ENCODE data around the gene SPACDR. TPM values are rescaled to one million over a fixed set of nuclear protein-coding genes. Genes with fewer than 3 reads are reported as not detected.

SPACDR gene
- polyA plus RNA-seq, 3 donors: 0.58 to 1.4 (median 0.82) TPM

DNA sequence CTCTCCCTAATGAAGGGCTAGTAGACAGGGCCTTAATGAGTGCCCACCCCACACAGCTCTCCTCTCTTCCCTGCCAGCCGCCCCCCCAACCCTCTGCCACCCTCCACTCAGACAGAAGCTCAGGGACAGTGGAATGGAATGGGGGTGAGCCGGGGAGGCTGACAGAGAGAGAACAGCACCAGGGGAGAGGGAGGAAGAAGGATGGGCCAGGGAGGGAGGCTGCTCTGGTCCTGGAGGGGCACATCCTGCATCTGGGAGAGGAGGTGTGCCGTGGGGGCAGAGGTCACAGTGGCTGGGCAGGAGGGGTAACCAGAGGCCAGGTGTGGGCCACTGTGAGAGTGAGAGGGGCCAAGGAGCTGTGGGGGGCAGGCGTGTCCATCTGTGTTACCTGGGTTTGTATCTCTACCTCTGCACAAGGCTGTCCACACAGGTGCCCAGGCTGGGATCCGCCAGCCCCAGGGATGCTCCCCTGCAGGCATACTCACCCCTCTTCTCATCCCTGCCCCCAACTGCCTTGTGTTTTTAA is 22.1 kb upstream of the SPACDR start:
- no peak for DNase-seq (ENCODE audit: low read depth in 3 of 3, low spot score in 2 of 3)

DNA sequence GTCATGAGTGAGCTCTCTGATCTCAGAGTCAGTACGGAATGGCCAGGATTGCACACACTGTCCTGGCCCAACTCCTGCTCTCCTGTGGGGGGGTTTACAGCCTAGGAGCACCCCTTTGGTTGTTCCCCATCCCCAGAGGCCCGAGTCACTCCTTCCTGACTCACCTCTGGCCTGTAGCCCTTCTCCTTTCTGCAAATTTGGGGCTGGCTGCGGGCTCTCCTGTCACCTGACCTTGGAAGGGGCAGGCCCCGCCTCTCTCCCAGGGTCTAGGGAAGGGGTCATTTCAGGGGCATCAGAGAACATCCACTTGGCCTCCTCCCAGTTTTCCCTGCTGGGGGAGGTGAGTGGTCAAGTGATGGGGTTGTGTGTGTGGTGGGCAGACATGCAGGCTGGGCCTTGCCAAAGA is 21.4 kb upstream of the SPACDR start:
- no peak for DNase-seq (ENCODE audit: low read depth in 3 of 3, low spot score in 2 of 3)

DNA sequence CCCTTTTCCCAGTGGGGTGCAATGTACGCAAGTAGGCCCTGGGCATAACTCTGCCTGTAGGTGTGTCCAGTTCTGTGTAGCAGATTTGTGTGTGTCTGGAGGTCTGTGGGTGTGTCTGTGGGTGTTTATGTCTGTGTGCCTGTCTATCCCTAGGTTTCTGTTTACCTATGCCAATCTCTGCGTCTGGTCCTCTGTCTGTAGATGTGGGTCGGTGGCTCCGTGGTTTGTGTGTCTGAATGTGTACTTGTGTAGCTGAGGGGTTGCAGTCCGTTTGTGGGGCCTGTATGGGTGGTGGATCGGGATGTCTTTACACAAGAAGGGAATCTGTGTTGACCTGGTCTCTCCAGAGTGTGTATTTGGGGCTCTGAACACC is 20.6 kb upstream of the SPACDR start:
- no peak for DNase-seq (ENCODE audit: low read depth in 3 of 3, low spot score in 2 of 3)

DNA sequence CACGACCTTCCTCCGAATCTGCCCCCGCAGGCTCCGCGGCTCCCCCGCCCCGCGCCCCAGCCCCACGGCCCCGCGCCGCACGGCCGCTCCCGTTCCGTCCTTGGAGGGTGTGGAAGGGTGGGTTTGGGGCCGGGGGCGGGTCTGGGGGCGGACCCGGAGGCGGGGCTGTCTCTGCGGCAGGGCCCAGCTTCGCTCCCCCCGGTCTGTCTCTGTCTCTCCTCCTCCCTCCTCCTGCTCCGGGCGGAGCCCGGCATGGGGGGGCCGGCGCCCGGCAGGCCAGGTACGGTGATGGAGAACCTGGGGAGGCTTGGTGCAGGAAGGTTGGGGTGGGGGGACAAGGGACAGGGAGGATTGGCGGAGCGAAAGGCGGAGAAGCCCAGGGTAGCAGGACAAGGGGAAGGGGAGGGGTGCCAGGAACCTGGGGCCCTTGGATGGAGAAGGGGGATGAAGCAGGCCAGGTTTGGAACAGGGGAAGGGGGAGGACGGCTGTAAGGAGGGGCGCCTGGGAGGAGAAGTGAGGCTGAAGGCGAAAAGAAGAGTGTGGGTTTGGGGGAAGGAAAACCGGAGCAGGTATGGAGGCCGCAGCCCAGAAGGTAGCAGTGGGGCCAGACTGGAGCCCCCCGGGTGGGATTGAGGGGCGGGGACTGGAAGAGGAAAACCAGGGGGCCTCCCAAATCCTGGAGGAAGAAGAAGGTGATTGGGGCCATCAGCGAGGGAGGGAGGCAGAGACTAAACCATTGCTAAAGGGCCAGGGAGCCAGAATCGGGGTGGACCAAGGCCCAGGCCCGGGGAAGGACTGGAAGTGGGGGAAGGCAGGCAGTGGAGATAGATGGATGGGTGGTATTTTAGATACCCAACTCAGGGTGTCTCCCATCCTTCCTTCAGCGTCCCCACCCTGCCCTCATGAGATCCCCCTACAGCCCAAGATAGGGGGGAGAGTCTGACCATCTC is 19.9 kb upstream of the SPACDR start, which contains the start of gene NYAP1:
Gene NYAP1, plus strand, starts transcription at position 206 of the 951 bp plus-strand sequence. CDS start 1,385 bp downstream, outside the sequence.
- DNase-seq (ENCODE audit: low read depth in 3 of 3, low spot score in 2 of 3): no peak

DNA sequence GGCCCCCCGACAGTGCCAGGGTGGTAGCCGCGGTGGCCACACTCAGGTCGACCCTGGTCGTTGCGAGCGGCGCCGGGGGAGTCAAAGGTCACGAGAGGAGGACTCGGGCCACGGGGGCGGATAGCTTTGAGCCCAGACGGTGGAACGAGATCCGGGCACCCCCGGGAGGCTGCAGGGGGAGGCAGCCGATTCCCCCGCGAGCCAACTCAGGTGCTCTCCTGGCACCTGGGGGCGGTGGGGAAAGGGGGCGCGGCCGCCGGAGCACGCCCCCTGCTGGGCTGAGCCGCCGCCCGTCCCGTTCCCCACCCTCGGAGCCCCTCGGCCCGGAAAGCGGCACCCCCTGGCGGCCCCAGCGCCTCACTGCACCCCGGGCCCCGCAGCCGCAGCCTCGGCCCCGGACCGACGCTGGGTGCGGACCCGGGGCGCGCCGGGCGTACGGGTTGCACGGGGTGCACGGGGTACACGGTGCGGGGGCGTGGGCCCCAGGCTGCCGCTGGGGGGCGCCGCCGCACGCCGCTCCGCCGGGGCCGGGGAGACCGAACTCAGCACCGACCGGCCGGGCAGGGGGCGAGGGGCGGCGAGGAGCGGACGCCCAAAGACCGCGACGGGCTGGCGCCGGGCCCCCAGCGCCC is 19.1 kb upstream of the SPACDR start:
- DNase-seq (ENCODE audit: low read depth in 3 of 3, low spot score in 2 of 3): no peak

DNA sequence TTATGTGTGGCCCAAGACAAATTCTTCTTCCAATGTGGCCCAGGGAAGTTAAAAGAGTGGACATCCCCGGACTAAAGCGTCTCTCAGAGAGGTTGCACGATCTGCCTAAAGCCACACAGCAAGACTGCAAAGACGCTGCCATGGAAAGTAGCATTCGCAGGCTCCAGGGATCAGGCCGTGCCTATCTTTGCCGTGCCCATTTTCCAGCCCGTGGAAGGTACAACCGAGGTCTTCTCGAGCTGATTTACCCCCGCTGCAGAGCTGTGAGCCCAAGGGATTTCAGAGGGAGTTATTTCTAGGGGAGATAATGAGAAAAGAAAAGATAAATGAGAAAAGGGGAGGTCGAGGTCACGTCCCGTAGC is 18.6 kb upstream of the SPACDR start:
- no peak for DNase-seq (ENCODE audit: low read depth in 3 of 3, low spot score in 2 of 3)

DNA sequence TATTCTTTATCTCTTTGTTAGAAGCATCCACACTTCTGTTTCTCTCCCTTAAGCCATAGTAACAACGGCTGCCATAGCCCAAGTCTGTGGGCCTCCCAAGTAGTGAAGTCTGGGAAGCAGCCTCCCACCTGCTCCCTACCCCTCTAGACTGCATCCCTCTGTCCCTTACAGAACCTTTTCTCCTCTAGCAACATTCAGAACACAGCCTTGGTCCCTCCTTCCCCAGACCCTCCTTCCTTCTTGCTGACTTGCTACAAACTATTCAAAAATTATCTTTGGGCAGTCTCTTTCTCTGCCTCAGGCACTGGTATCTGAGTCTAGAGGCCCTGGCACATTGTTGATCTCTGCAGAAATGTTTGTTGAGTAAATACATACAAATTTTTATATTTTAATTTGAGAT is 17.4 kb upstream of the SPACDR start:
- DNase-seq (ENCODE audit: low read depth in 3 of 3, low spot score in 2 of 3): no peak

DNA sequence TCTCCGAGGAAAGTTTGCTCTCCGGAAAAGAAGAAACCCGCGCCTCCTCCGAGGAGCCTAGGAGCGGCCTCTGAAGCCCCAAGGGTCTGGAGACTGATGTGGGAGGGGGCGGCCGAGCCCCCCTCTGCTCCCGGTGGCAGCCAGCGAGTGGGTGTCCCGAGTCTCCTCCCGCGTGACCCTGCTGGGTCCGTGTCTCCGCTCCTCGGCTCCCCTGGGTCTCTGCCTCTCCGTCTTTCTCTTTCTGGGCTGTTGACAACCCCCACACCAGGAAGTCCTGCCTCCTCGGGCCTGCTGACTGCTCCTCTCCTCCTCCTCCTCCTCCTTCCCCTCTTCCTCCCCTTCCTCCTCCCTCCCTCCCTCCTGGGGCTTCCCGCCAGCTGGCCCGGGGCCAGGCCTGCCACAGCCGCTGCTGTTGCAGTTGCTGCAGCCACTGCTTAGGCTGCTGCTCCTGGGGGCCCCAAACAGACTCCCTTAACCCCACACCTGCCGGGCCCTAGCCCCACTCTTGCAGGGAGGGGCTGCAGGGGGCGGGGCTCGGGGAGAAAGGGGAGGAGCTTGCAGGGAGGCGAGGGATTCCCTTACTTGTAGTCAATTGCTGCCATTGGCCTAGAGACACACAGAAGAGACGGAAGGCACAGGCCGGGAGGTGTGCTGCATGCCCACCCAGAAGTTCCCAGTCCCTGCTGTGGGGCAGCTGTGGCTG is 15.0 kb upstream of the SPACDR start, which contains the start of gene TSC22D4:
Gene TSC22D4, minus strand, starts transcription at position 257 of the 703 bp plus-strand sequence. CDS start 1,176 bp downstream, outside the sequence.
- DNase-seq (ENCODE audit: low read depth in 3 of 3, low spot score in 2 of 3): peak; percentile 80 to 86 (median 84)

DNA sequence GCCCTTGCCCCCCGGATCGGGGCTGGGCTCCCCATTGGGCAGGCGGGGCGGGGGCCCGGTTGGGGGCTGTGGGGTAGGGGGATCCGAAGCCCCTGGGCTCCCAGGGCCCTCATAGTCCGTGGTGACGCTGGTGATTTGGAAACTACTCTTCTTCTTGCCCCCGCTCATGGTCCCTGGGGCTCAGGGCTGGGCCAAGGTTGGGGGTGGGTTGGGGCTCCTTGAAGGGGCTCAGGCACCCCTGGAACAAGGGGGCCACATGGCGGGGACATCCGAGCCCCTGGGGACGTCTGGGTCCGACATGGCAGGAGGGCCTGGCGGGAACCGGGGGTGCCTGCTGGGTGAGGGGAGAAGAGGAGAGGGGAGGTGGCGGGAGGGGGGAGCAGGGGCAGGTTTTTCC is 13.8 kb upstream of the SPACDR start:
- no peak for DNase-seq (ENCODE audit: low read depth in 3 of 3, low spot score in 2 of 3)

DNA sequence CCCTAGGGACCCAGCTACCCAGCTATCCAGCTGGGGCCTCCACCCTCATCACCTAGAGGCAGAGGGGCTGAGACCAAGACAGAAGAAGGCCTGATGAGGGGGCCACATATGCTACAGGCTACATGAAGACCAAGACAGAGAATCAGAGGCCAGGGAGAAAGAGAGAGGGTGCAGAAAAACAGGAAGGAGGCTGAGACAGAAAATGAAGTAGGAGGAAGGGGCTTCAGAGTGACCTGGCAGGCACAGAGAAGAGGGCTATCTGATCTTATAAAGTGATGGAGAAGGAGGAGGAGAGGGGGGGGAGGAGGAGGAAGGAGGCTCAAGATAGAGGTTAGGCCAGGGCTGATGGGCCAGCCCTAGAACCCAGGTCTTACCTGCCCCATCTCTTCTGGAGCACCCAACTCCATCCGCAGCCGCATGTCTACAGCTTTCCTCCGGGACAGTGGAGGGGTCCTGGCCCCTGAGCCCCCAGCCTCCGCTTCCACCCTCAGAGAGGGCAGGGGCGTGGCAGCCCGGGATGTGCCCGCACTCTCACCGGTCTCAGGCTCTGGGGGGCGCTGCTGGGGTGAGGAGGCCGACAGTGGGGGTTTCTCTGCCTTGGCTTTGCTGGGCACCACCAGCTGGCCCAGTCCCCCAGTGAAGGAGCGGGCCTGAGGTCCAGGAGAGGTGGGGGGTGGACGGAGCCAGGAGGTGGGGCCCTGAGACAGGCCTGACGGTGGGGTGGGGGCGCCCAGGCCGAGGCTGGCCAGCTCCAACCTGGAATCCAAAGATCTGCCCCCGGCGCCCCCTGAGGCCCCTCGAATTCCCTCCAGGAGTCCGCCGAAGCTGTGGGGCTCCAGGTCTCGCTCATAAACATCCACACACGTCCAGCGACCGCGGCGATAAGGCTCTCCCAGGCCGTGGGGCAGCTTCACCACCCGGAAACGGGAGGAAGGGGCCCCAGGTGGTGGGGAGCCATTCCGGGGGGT is 13.1 kb upstream of the SPACDR start:
- DNase-seq (ENCODE audit: low read depth in 3 of 3, low spot score in 2 of 3): no peak

DNA sequence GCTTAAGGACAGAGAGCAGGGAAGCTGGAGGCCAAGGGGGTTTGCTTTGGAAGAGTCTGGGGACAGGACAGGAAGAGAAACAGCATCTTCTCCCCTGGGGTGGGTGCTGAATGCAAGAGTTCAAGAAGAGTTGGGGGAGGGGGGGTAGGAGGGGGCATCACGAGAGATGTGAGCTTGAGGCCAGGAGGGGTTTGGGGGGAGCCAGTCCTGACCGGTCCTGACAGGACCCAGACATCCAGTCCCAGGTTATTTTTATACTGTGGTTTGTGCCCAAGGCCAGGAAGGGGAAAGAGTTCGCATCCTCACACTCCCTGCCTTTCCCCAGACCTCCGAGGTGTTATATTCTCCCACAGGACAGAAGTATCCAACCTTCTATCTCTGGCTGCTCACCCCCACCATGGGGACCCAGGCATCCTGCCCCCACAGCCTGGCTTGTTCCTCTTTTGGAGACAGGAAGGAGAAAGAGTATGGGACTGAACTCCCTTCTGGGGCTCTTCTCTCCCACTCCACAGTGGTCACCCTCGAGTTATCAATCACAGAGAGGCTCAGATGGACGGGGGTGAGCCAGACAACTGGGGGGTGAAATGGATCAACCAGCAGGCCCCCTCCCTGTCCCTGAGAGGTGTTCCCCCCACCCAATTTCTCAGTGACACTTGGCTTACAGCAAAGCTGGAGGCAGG is 12.2 kb upstream of the SPACDR start:
- no peak for DNase-seq (ENCODE audit: low read depth in 3 of 3, low spot score in 2 of 3)

DNA sequence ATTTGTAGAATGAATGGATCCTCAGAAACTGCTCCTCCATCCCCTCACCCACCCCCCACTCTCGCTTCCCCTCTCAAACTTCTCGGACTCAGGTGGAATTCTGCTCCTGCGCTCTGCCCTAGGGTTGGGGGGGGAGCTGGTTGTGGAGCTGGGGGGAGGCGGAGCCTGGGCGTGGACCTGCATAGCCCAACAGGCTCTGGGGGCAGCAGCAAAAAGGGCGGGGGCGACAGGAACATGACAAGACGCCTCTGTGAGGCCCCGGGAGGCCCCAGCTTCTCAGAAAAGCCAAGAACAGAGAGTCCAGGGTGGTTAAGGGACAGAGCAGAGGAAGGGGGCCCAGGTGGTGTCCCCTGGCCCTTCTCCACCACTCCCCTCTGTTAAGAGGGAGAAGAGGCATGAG is 11.5 kb upstream of the SPACDR start:
- DNase-seq (ENCODE audit: low read depth in 3 of 3, low spot score in 2 of 3): no peak

DNA sequence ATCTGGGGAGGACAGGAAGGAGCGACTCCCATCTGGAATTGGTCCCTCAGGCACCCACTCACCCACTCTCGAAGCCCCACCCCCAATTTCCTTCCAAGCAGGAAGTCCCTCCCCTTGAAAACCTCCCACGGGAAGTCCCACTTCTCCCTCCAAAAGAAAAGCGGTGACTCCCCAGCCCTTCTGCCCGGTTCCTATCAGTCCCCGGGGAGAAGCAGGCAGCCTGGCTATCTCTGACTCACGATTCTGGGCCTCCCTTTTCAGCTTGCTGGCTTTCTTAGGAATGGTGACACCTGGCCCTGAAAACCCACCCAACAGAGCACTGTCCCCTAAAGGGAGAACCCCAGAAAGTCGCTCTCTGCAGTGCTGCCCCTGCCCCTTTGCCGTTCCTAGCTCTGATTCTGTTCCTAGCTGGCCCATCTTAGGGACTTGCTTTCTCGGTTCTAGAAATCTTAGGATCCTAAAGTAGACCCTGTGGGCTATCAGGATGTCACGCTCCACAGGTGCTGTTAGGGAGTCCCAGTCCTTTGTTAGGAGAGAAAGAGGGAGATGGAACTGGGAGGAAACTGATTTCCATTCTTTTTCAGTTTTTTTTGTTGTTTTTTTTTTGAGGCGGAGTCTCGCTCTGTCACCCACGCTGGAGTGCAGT is 8.9 kb upstream of the SPACDR start:
- no peak for DNase-seq (ENCODE audit: low read depth in 3 of 3, low spot score in 2 of 3)

DNA sequence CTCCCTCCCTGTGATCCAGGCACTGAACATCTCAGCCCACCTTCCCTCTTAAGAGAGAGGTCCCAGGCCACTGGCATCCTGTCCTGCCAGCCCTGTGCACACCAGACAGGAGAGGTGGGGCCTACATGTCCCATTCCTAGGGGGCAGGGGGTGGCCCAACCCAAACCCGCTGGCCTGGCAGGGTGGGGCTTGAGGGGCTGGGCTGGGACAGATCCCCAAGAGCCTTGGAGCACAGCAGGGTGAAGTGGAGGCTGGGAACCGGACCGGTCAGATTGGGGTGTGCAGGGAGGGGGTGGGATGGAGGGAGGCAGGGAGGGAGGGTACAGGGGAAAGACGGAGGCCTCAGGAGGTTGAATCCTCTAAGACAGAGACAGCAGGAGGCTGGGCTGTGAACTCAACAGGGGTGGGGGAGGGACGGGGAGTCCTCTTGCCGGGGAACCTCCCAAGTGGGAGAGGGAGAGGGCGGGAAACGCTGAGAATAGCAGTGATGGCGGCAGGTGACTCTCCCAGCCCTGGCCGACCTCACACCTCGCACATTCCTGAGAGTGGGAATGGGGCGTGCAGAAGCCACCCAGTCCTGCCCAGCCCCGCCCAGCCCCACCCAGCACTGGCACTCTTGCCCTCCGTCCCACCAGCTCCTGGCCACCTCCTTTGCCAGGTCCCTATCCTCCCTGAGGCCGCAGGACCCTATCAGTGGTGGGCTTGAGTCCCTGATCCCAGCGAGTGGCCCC is 8.2 kb upstream of the SPACDR start:
- DNase-seq (ENCODE audit: low read depth in 3 of 3, low spot score in 2 of 3): no peak

DNA sequence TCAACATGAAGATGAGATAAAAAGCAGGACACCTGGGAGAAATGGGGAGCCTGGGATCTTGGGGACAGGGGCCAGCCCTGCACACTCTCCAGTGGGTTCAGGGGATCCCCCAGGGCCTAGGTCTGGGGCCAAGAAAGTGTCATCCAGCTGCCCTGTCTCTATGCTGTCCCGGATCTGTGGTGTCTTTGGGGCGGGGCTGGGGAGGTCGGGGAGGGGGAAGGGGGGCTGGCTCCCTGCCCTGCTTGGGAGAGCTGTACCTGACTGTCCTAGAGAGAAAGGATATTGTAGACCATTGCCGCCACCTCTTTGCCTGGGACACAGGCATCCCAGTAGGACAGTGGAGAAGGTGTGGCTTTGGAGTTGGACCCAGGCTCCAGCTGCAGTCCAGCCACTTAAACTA is 7.0 kb upstream of the SPACDR start:
- no peak for DNase-seq (ENCODE audit: low read depth in 3 of 3, low spot score in 2 of 3)

DNA sequence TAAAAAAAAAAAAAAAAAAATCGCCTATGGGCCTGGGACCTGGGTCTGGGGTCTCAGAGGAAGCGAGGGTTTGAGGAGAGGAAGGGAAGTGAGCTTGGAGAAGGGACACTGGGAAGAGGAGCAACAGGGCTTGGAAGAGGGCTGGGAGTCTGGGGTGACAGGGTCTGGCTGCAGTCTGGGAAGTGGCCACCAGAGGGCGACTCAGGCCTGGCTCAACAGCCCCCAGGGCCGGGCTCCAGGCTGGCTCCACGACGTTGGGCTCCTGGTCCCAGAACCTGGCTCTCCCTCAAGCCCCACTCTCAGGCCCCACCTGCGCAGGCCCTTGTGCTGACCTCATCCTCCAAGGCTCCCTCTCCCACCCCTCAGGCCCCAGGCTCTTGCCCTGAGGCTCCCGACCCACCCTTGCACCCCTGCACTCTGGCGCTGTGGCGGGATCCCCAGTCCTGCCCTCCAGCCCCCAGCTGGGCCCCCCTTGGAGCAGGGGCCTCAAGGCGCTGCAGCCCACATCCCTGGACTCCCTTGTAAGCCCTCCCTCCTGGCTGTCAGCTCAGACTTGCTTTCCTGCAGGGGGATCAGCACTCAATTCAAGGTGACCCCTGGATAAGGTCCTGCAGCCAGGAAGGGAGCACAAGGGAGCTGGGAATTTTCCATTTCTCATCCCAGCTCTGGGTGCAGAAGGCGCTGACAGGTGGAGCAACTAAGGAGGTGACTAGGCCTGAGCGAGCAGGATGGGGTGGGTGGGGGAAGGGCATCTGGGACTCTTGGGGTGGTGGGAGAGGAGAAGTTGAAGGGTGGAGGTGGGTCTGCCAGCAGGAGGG is 5.4 kb upstream of the SPACDR start:
- peak in 1 of 3 donors; percentile 60 for DNase-seq (ENCODE audit: low read depth in 3 of 3, low spot score in 2 of 3)

DNA sequence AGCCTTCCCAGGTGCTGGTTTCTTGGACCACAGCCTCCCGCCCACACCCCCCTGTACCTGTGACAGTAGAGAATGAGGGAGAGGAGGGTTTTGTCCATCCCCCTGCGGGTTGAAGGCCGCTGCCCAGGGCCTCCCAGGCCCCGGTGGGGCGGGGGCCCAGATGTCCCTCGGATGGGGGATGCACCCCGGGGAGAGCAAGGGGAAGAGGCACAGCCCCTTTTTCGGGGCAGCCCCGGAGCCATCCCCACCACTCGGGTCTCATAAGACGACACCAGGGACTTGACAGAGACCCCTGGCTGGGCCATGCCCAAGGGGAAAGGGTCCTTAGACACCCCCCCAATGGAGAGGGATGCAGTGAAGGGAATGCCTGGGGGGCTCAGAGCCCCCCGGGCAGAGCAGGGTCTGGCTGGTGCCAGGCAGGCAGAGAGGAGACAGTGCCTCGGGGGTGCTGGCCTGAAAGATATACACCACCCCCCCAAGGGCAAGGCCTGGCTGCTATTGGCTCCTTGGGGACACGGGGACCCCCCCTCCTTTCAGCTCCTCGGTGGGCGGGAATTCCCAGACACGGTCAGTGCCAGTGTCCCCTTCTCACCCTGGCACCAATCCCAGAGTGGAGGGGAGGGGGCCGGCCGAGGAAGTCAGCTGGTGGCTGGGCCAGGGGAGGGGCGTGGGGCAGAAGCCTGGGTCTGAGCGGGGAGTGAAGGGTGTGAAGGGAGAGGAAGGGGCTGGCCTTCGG is 3.7 kb upstream of the SPACDR start:
- DNase-seq (ENCODE audit: low read depth in 3 of 3, low spot score in 2 of 3): no peak

Data from right renal cortex interstitium (tissue), 3 donors.